ENCODE measurements around the gene SOBP. TPM values are rescaled to one million over a fixed set of nuclear protein-coding genes. Genes with fewer than 3 reads are reported as not detected.

Gene SOBP
- total RNA-seq, 4 donors from 2014 or later = 0.15 to 3.8 (median 1.6) TPM

DNA sequence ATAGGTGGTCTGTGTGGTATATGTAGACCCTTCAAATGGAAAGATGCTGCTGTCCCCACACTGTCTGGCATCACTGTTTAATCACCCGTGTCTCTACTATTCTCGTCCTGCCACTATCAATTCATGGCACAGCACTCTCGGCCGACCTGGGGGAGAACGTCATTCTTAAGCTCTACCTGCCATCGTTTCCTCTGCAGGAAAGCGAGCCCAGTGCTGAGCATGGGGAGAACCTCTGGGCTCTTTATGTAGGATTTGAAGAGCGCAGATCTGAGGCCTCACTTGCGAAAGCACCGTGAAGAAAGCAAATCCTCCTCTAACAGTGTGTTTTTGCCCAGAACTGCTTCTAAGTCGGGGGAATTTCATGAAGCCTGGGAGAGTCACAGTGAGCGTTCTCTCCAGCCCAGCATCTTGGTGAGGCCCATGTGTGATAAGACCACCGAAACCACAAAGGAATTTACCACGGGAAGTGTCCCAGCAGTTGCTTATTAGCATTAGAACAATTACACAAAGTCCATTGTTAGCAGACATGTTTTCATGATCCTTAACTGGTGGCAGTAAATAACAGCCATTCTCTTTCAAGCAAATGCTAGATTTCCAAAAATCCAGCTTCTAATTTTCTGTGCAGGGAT lies 209.9 kb downstream of the SOBP start:
- no peaks in the 10 kb centered on the region for H3K36me3 ChIP-seq
- no peaks in the 10 kb centered on the region for H3K9me3 ChIP-seq
- no peak overlapping the region for H3K4me3 ChIP-seq
- no peak for DNase-seq
- intact Hi-C loops (cut with DNase I) = no loop called here
- 76 to 81% methylated on average over 13 to 14 of the region's 14 CpGs for WGBS, 2 donors
- peaks cover 0 to 27% (median 0%) of the 10 kb centered on the region in 4 donors for H3K27me3 ChIP-seq
- TF ChIP-seq POLR2A (IDR thresholded peaks at IDR 0.05) = no peak
- TF ChIP-seq, protein P1, sequence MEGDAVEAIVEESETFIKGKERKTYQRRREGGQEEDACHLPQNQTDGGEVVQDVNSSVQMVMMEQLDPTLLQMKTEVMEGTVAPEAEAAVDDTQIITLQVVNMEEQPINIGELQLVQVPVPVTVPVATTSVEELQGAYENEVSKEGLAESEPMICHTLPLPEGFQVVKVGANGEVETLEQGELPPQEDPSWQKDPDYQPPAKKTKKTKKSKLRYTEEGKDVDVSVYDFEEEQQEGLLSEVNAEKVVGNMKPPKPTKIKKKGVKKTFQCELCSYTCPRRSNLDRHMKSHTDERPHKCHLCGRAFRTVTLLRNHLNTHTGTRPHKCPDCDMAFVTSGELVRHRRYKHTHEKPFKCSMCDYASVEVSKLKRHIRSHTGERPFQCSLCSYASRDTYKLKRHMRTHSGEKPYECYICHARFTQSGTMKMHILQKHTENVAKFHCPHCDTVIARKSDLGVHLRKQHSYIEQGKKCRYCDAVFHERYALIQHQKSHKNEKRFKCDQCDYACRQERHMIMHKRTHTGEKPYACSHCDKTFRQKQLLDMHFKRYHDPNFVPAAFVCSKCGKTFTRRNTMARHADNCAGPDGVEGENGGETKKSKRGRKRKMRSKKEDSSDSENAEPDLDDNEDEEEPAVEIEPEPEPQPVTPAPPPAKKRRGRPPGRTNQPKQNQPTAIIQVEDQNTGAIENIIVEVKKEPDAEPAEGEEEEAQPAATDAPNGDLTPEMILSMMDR (IDR thresholded peaks at IDR 0.05) = no peak
- H3K4me1 ChIP-seq = peaks cover 0 to 4% (median 0%) of the 10 kb centered on the region in 3 donors
- no peak overlapping the region for H3K27ac ChIP-seq

DNA sequence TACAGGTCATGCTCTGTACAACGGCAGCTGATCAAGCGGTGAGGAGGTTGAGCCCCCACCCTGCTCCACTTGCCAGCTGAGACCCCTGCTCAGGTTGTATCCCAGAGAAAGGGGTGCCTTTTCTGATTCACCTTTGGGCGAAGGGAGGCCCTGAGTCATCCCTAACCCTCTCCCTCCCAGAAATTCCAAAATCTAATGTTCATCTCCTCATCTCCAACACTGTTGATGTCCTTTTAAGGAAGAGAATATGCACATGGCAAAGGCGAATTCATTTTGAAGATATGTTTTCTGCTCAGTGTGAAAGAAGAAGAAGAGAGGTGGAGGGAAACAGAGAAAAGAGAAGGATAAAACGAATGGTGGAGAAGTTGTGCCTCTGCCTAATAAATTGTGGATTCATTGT lies 213.7 kb downstream of the SOBP start:
- no peak for TF ChIP-seq POLR2A (IDR thresholded peaks at IDR 0.05)
- TF ChIP-seq, protein P1 (IDR thresholded peaks at IDR 0.05) = no peak
- Histone ChIP-seq H3K9me3 (no peaks in the 10 kb centered on the region), H3K27ac (no peak overlapping the region), H3K4me1 (peaks cover 0 to 4% (median 0%) of the 10 kb centered on the region in 3 donors), H3K36me3 (no peaks in the 10 kb centered on the region), H3K27me3 (peaks cover 0 to 36% (median 0%) of the 10 kb centered on the region in 4 donors), H3K4me3 (no peak overlapping the region)
- DNase-seq = no peak
- 78 to 89% methylated on average over 5 of the region's 5 CpGs for WGBS, 2 donors
- intact Hi-C loops (cut with DNase I) = no loop called here

DNA sequence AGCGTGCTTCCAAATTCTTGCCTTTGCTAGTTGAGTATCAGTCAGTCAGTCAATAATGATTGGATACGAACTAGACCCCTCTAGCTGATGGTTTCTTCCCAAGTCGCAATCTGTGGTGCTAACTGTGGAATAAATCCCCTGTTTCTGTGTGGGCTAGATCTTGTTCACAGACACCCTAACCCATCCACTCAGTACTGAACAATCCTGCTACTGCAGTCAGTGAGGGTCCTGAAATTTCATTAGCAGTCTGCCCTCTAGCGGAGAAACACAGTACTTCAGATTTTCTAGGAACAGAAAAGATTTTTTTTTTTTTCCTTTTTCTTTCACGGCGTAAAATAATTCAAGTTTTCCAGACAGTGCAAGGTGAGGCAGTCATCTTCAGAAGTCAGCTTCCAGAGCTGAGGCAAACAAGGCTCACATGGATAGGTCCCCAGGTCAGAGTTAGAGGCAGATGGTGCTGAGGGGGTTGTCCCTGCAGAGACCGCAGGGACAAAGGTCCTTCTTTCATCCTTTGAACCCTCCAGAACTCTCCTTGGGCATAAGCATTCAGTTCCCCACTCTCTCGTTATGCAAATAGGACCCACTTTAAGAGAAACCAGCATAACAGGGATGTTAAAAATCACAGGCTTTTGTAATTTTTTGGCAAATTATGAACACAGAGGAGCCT lies 214.6 kb downstream of the SOBP start:
- no peak for DNase-seq
- intact Hi-C loops (cut with DNase I) = no loop called here

DNA sequence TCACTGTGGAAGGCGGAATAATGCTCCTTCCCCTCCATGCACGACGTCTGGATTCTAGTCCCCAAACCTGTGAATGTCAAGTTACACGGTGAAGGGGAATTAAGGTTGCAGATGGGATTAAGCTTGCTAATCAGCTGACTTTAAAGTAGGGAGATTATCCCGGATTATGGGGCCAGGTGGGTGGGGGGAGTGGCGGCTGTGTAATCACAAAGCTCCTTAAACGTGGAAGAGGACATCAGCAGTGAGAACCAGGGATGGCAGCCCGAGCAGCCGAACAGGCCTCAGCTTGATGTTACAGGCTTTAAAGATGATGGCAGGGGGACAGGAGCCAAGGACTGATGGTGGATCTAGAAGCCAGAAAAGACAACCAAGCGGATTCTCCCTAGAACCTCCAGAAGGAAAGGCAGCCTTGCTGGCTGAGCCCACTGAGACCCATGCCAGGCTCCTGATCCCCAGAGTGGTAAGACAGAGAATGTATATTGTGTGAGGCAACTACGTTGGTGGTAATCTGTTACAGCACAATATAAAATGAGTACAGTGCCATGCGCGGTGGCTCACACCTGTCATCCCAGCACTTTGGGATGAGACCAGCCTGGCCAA lies 216.7 kb downstream of the SOBP start:
- no peak for DNase-seq
- intact Hi-C loops (cut with DNase I) = no loop called here
- no peak for TF ChIP-seq POLR2A (IDR thresholded peaks at IDR 0.05)
- Histone ChIP-seq H3K4me3 (no peak overlapping the region), H3K27ac (no peak overlapping the region), H3K4me1 (peaks cover 0 to 6% (median 0%) of the 10 kb centered on the region in 3 donors), H3K27me3 (peaks cover 0 to 50% (median 0%) of the 10 kb centered on the region in 4 donors), H3K9me3 (no peaks in the 10 kb centered on the region), H3K36me3 (no peaks in the 10 kb centered on the region)
- WGBS, 2 donors = 64 to 70% methylated on average over 12 to 13 of the region's 13 CpGs

More for the DNA sequence above, 214.6 kb downstream of the SOBP start:
- Histone ChIP-seq H3K27me3 (peaks cover 0 to 42% (median 0%) of the 10 kb centered on the region in 4 donors), H3K9me3 (no peaks in the 10 kb centered on the region), H3K36me3 (no peaks in the 10 kb centered on the region), H3K4me3 (no peak overlapping the region), H3K27ac (no peak overlapping the region), H3K4me1 (peaks cover 0 to 4% (median 0%) of the 10 kb centered on the region in 3 donors)
- TF ChIP-seq, protein P1 (IDR thresholded peaks at IDR 0.05) = peak; percentile 61 to 85 (median 70)
- TF ChIP-seq POLR2A (IDR thresholded peaks at IDR 0.05) = no peak
- 34 to 46% methylated on average over 7 to 8 of the region's 8 CpGs for WGBS, 2 donors

DNA sequence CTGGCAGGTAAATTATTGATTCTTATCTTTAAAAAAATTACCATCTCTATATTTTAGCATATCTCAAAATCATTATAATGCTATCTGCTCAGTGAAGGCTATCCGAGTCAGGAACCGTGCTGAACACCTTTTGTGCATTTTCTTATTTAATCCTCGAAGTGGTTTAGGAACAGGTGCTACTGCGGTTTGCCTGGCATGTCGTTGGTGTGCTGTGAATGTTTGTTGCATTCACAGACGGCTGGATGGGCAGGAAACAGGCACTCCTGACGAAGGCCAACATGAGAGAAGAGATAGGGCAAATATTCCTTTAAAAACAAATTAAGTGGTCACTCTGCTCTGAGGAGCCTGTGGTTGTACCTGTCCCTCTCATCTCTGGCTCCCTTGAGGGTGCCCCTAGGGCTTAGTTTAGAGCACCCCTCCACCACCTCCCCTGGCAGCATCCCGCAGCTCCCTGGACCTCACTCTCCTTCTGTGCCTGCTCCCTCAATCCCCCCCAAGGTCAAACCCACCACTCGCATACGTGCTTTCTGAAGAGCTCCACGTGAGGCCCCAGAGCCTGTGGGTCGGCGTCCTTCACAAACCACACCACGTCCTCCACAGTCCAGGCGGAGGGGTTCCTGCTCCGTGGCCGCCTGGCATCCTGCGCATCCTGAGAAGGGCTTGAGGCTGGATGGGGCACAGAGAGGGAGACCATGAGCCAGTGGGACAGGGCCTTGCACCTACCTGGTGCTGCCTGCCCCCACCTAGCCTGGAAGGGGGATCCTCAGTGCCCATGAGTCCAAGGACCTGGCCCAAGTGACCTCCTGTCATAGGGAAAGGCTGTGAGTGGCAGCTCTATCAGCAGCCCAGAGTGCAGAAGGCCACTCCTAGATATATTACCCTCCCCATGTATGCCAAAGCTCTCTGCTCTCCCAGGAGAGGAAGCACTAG lies 217.7 kb downstream of the SOBP start:
- intact Hi-C loops (cut with DNase I) = no loop called here
- no peak for TF ChIP-seq POLR2A (IDR thresholded peaks at IDR 0.05)
- TF ChIP-seq, protein P1 (IDR thresholded peaks at IDR 0.05) = no peak
- DNase-seq = no peak
- Histone ChIP-seq H3K4me3 (no peak overlapping the region), H3K9me3 (no peaks in the 10 kb centered on the region), H3K4me1 (peaks cover 2 to 16% (median 5%) of the 10 kb centered on the region in 3 donors), H3K27me3 (peaks cover 0 to 58% (median 0%) of the 10 kb centered on the region in 4 donors), H3K27ac (no peak overlapping the region), H3K36me3 (no peaks in the 10 kb centered on the region)
- WGBS, 2 donors = 80 to 88% methylated on average over 7 to 9 of the region's 18 CpGs

Data from esophagus squamous epithelium (tissue), 5 donors.